ENCODE measurements around the gene GLP1R.

GLP1R gene

DNA sequence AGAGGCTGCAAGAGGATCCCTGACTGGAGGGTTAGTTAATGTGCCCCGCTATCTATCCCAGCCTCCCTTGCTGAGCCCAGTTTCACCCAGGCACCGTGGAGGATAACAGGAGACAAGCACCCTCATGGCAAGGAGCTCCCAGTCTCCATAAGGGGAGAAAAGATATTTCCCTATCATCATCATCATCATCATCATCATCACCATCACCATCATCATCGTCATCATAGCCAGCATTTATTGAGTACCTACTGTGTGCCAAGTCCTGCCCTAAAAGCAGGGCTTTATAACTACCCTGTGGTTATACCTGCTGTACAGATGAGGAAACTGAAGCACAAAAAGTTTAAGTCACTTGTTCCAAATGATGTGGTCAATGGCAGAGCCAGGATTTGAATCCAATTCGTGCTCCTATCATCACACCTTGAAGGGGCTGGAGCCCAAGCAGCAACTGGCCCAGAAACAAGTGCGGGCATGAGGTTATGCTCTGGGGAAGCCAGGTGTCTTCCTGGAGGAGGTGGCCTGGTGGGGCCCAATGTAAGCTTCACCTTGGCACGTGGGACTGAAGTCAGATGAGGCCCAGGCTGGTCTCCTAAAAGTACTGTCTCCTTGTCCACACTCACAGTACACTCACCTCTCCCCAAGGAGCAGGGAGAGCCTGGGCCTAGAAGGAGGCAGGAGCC is 10.0 kb downstream of the GLP1R start:
- FAIRE-seq, result no peak
- DNase-seq (ENCODE audit: insufficient read length, low spot score), result no peak
- TF ChIP-seq POU2F2 (IDR thresholded peaks at IDR 0.05; ENCODE audit: low read depth, low read length) (no peak), TAF1 (IDR thresholded peaks at IDR 0.05; ENCODE audit: low read depth, low read length) (no peak), POLR2AphosphoS5 (IDR thresholded peaks at IDR 0.05; ENCODE audit: low read depth, low read length) (no peak), SPI1 (IDR thresholded peaks at IDR 0.05; ENCODE audit: low read depth, low read length) (no peak), PAX5 (IDR thresholded peaks at IDR 0.05; ENCODE audit: insufficient read depth, low read length, severe bottlenecking) (no peak)

- no peak for TF ChIP-seq POLR2A (IDR thresholded peaks at IDR 0.05; ENCODE audit: low read depth, low read length)
- no peak for TF ChIP-seq SPI1 (IDR thresholded peaks at IDR 0.05; ENCODE audit: low read depth, low read length)
- TF ChIP-seq TAF1 (IDR thresholded peaks at IDR 0.05; ENCODE audit: low read depth, low read length), result no peak
- TF ChIP-seq POLR2AphosphoS5 (IDR thresholded peaks at IDR 0.05; ENCODE audit: low read depth, low read length), result no peak
- no peak for TF ChIP-seq PAX5 (IDR thresholded peaks at IDR 0.05; ENCODE audit: insufficient read depth, low read length, severe bottlenecking)
- no peak for TF ChIP-seq POU2F2 (IDR thresholded peaks at IDR 0.05; ENCODE audit: low read depth, low read length)
- no peak for DNase-seq (ENCODE audit: insufficient read length, low spot score)
Measured at GRCh38 chr6:39059496-39060310, 11.1 kb downstream of the GLP1R start.

GRCh38 chr6:39060467-39061160 is 12.0 kb downstream of the GLP1R start:
- no peak for FAIRE-seq
- TF ChIP-seq POU2F2 (IDR thresholded peaks at IDR 0.05; ENCODE audit: low read depth, low read length) (no peak), SPI1 (IDR thresholded peaks at IDR 0.05; ENCODE audit: low read depth, low read length) (no peak), PAX5 (IDR thresholded peaks at IDR 0.05; ENCODE audit: insufficient read depth, low read length, severe bottlenecking) (no peak)
- no peak for DNase-seq (ENCODE audit: insufficient read length, low spot score)

More at GRCh38 chr6:39059496-39060310, 11.1 kb downstream of the GLP1R start:
- FAIRE-seq, result no peak

- TF ChIP-seq POLR2A (IDR thresholded peaks at IDR 0.05; ENCODE audit: low read depth, low read length) (no peak), PAX5 (IDR thresholded peaks at IDR 0.05; ENCODE audit: insufficient read depth, low read length, severe bottlenecking) (no peak), SPI1 (IDR thresholded peaks at IDR 0.05; ENCODE audit: low read depth, low read length) (no peak), POU2F2 (IDR thresholded peaks at IDR 0.05; ENCODE audit: low read depth, low read length) (no peak), TAF1 (IDR thresholded peaks at IDR 0.05; ENCODE audit: low read depth, low read length) (no peak), POLR2AphosphoS5 (IDR thresholded peaks at IDR 0.05; ENCODE audit: low read depth, low read length) (no peak)
- no peak for FAIRE-seq
- no peak for DNase-seq (ENCODE audit: insufficient read length, low spot score)
Measured at GRCh38 chr6:39061182-39061581, 12.6 kb downstream of the GLP1R start.

DNA sequence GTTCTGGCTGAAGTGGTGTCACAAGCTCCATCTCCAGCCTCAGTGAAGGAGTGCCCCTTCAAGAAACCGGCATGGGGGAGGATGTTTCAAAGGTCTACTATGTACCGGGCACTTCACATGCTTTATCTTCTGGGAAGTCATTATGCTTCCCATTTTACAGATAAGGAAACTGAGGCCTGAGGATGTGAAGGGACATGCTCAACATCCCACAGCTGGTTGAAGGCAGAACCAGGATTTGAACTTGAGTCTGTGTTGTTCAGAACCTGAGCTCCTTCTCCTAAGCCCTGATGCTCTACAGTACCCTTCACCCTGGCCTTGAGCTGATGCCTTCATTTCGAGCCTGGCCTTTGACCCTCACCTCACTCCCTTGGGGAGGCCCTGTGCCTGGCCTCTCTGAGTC is 13.0 kb downstream of the GLP1R start:
- FAIRE-seq (no peak), DNase-seq (ENCODE audit: insufficient read length, low spot score) (no peak)

GRCh38 chr6:39062014-39062740 is 13.6 kb downstream of the GLP1R start:
- DNase-seq (ENCODE audit: insufficient read length, low spot score), result no peak
- FAIRE-seq, result no peak
- no peak for TF ChIP-seq SPI1 (IDR thresholded peaks at IDR 0.05; ENCODE audit: low read depth, low read length)
- TF ChIP-seq POU2F2 (IDR thresholded peaks at IDR 0.05; ENCODE audit: low read depth, low read length), result no peak
- TF ChIP-seq TAF1 (IDR thresholded peaks at IDR 0.05; ENCODE audit: low read depth, low read length), result no peak
- TF ChIP-seq POLR2AphosphoS5 (IDR thresholded peaks at IDR 0.05; ENCODE audit: low read depth, low read length), result no peak
- TF ChIP-seq PAX5 (IDR thresholded peaks at IDR 0.05; ENCODE audit: insufficient read depth, low read length, severe bottlenecking), result no peak
- no peak for TF ChIP-seq POLR2A (IDR thresholded peaks at IDR 0.05; ENCODE audit: low read depth, low read length)

More for the DNA sequence above, 13.0 kb downstream of the GLP1R start:
- TF ChIP-seq POLR2A (IDR thresholded peaks at IDR 0.05; ENCODE audit: low read depth, low read length) (no peak), SPI1 (IDR thresholded peaks at IDR 0.05; ENCODE audit: low read depth, low read length) (no peak), POU2F2 (IDR thresholded peaks at IDR 0.05; ENCODE audit: low read depth, low read length) (no peak), TAF1 (IDR thresholded peaks at IDR 0.05; ENCODE audit: low read depth, low read length) (no peak), PAX5 (IDR thresholded peaks at IDR 0.05; ENCODE audit: insufficient read depth, low read length, severe bottlenecking) (no peak), POLR2AphosphoS5 (IDR thresholded peaks at IDR 0.05; ENCODE audit: low read depth, low read length) (no peak)

GRCh38 chr6:39063526-39063925 is 14.9 kb downstream of the GLP1R start:
- no peak for DNase-seq (ENCODE audit: insufficient read length, low spot score)
- no peak for FAIRE-seq
- TF ChIP-seq SPI1 (IDR thresholded peaks at IDR 0.05; ENCODE audit: low read depth, low read length) (no peak), PAX5 (IDR thresholded peaks at IDR 0.05; ENCODE audit: insufficient read depth, low read length, severe bottlenecking) (no peak), POLR2A (IDR thresholded peaks at IDR 0.05; ENCODE audit: low read depth, low read length) (no peak), TAF1 (IDR thresholded peaks at IDR 0.05; ENCODE audit: low read depth, low read length) (no peak), POU2F2 (IDR thresholded peaks at IDR 0.05; ENCODE audit: low read depth, low read length) (no peak), POLR2AphosphoS5 (IDR thresholded peaks at IDR 0.05; ENCODE audit: low read depth, low read length) (no peak)

DNA sequence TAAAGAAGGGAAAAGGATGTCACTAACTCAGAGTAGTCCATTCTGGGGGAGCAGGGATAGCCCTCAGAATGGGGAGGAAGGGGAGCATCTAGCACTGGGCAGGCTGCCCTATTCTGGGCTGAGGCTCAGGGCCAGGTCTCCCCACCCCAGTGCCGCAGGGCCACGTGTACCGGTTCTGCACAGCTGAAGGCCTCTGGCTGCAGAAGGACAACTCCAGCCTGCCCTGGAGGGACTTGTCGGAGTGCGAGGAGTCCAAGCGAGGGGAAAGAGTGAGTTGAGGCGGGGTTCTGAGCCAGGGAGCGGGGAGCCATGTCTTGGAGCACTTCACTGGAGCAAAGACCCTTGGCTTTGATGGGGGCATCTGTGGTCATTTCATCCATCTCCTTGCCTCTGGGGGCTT is 17.0 kb downstream of the GLP1R start:
- no peak for FAIRE-seq
- TF ChIP-seq TAF1 (IDR thresholded peaks at IDR 0.05; ENCODE audit: low read depth, low read length) (no peak), POU2F2 (IDR thresholded peaks at IDR 0.05; ENCODE audit: low read depth, low read length) (no peak), POLR2A (IDR thresholded peaks at IDR 0.05; ENCODE audit: low read depth, low read length) (no peak), PAX5 (IDR thresholded peaks at IDR 0.05; ENCODE audit: insufficient read depth, low read length, severe bottlenecking) (no peak), POLR2AphosphoS5 (IDR thresholded peaks at IDR 0.05; ENCODE audit: low read depth, low read length) (no peak), SPI1 (IDR thresholded peaks at IDR 0.05; ENCODE audit: low read depth, low read length) (no peak)

More for the DNA sequence above, 17.0 kb downstream of the GLP1R start:
- DNase-seq (ENCODE audit: insufficient read length, low spot score), result no peak

Data from GM12891 (cell line).